ENCODE measurements around the gene PRKAA2.

DNA sequence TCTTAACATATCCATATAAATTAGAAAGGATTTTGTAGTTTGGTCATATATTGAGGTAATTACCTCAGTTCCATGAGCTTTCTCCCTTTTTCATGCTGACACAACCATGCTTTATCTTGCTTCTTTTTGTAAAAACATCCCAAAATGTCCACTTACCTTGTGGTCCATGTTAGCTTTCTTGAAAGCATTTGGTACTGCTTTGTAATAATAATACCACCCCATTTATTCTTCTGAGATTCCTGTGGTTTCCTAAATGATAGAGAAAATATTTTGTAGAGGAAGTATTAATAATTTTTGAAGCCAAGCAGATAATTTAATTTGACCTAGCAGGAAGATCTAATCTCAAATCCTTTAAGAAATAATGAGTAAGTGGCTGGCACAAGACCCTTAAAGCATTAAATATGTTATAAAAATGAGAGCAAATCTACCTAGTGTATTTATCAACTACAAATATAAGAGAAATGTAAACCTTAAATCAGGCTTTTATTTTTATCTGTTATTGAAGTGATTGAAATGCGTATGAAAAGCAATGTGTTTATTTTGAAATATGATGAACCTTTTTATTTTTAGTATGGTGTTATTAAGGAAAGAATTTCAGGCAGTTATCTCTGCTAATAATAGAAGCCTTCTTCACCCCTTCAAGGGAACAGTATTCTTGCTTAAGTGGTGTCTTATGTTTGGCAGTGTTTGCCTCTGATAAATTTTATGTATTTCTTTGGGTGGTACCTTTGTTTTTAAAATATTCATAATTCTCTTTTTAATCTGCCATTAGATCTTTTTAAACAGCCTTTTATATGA lies 9.2 kb downstream of the PRKAA2 start:
- TF ChIP-seq, protein P1, sequence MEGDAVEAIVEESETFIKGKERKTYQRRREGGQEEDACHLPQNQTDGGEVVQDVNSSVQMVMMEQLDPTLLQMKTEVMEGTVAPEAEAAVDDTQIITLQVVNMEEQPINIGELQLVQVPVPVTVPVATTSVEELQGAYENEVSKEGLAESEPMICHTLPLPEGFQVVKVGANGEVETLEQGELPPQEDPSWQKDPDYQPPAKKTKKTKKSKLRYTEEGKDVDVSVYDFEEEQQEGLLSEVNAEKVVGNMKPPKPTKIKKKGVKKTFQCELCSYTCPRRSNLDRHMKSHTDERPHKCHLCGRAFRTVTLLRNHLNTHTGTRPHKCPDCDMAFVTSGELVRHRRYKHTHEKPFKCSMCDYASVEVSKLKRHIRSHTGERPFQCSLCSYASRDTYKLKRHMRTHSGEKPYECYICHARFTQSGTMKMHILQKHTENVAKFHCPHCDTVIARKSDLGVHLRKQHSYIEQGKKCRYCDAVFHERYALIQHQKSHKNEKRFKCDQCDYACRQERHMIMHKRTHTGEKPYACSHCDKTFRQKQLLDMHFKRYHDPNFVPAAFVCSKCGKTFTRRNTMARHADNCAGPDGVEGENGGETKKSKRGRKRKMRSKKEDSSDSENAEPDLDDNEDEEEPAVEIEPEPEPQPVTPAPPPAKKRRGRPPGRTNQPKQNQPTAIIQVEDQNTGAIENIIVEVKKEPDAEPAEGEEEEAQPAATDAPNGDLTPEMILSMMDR (IDR thresholded peaks at IDR 0.05), result no peak
- no peak for TF ChIP-seq POLR2A (IDR thresholded peaks at IDR 0.05)

Data from testis (tissue), 2 donors.